Pulmonary artery endothelial cell (primary cell): ENCODE data around the gene CTRL. TPM values are rescaled to one million over a fixed set of nuclear protein-coding genes. Genes with fewer than 3 reads are reported as not detected.
"Not testable (repeated sequence)": the region's sequence is repeated elsewhere in the genome, so short reads cannot be mapped to it uniquely, and the experiment has no call there.

ENCODE experiments used
- DNase-seq: peaks from one replicate; pipeline ENCODE4 v3.0.0-alpha.2; 2011; ENCODE audit warnings: low read depth, low spot score
- total RNA-seq: library from RNA; depleted of rRNA; stranded (reverse); fragments of >200 nt; gene quantifications from 2 replicates; pipeline ENCODE4 v1.2.3, GENCODE V29; 2014

Gene CTRL
- 0.26 and 0.35 TPM in 2 replicates for total RNA-seq

GRCh38 chr16:67931712-67932461 is at the start of gene CTRL:
CTRL (minus strand) TSS chr16:67931862; CDS start chr16:67931852, 10 bp downstream.
- no peak for DNase-seq

DNA sequence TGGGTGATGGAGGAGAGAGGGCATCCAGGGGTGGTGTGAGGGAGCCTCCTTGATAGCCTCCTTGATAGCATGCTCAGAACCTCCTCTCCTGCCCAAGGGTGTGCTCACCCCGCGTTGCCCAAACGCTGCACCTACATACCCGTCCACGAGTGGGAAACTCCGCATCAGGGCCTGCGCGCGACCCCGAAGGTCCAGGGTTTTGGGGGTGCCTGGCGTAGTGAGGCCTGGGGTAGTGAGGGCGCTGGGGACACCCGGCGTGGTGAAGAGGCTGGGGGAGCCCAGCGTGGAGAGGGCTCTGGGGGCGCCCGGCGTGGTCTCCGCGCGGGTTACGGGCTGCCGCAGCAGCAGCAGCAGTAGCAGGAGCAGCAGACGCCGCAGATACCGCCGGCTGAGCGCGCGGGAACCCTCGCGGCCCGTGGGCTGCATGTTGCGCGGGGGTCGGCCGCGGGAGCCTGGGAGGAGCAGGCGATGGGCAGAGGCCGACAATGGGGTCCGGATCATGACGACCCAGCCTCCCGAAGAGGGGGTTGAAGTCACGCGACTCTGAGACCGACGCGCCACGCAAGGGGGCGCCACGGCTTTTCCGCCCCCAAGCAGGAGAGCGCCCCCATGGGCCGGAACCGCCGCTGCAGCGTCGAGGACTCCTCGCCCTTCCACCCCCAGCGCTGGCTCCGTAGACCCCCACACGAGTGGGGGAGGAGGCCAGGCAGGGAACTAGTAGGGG is 48.5 kb upstream of the CTRL start, which contains the start of gene DPEP3:
TSS of gene DPEP3 (minus strand) at position 545 of the 724 bp plus-strand sequence. CDS start at position 426, 119 bp downstream.
- no peak for DNase-seq

GRCh38 chr16:67977469-67978227 is 46.0 kb upstream of the CTRL start:
- no peak for DNase-seq

DNA sequence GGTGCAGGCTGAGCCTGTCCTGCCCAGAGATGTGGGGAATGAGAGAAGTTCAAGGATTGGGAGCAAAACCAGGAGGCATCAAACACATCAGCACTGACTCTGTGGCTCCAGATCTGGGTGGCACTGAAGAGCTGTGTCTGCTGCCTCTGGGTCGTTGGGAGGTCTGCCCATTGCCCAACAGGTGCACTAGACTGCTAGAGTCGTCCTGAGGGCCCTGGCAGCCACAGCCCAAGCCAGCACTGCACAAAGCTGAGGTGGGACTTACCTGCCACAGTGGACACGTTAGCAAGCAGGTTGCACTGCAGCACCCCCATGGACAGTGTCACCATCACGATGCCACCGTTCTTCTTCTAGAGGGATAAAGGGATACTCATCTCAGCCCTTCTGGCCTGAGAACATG is 45.3 kb upstream of the CTRL start:
- DNase-seq, result no peak

GRCh38 chr16:67976205-67976604 is 44.5 kb upstream of the CTRL start:
- DNase-seq, result no peak

- no peak for DNase-seq
Observed at GRCh38 chr16:67975321-67976105, 43.9 kb upstream of the CTRL start.

DNA sequence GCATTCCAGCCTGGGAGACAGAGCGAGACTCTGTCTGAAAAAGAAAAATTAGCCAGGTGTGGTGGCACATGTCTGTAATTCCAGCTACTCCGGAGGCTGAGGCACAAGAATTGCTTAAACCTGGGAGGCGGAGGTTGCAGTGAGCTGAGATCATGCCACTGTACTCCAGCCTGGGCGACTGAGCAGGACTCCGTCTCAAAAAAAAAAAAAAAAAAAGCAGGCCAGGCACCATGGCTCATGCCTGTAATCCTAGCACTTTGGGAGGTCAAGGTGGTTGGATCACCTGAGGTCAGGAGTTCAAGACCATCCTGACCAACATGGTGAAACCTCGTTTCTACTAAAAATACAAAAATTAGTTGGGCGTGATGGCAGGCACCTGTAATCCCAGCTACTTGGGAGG is 40.6 kb upstream of the CTRL start:
- DNase-seq, result not testable (repeated sequence)

DNA sequence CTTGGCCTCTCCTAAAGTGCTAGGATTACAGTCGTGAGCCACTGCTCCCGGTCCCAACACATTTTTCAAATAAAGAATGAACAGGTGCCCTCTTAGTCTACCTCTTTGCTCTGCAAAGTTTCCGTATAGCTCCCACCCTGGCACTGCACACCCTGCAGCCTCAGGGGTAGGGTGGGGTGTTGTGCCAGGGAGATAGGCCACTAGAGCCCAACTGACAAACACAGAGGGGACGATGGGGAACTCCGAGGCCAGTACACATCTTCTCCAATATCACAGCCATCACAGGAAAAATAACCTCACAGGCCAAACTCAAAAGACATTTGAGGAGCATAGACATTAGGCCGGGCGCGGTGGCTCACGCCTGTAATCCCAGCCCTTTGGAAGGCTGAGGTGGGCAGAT is 39.4 kb upstream of the CTRL start:
- DNase-seq, result no peak

- no peak for DNase-seq
Observed at GRCh38 chr16:67969254-67970039, 37.8 kb upstream of the CTRL start.

DNA sequence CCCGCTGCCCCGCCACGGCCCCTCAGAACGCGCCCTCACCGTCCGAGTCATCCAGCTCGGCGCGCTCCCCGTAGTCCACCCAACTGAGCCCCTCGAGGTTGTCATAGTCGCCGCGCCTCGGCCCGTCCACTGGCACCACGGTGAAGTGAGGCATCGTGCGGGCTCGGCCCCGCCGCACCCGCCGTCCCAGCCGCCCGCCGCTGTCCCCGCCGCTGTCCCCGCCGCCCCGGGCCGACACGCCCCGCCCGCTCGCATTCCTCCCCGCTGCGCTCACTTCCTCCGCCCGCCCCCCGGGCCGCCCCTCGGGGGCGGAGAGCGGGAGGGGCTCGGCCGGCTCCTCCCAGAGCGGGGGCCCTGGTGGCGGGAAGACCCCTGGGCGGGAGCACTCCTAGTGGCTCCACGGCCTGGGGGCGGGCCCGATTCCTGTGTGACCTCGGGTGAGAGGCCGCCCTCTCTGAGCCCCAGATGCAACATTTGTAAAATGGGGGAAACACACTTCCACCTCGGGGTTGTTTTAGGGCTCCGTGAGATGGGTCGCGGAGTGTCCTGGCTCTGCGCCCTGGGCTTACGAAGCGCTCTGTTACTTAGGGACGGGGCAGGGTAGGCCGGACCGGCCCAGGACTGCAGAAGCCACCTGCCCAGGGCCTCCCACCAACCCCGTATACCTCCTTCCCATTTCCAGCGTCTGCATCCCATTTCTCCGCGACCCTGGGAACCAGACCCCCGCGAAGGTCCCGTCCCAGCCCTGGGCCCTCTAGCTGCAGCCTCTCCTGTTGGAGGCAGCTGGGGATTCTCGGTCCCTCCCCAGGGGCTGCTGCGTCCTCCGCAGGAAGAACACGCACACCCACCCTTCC is 37.0 kb upstream of the CTRL start, which contains the start of gene SLC12A4:
TSS of gene SLC12A4 (minus strand) at position 238 of the 854 bp plus-strand sequence. CDS start at position 154, 84 bp downstream.
- no peak for DNase-seq

- no peak for DNase-seq
Observed at GRCh38 chr16:67967958-67968399, 36.3 kb upstream of the CTRL start.

- no peak for DNase-seq
Observed at GRCh38 chr16:67967183-67967957, 35.7 kb upstream of the CTRL start.

DNA sequence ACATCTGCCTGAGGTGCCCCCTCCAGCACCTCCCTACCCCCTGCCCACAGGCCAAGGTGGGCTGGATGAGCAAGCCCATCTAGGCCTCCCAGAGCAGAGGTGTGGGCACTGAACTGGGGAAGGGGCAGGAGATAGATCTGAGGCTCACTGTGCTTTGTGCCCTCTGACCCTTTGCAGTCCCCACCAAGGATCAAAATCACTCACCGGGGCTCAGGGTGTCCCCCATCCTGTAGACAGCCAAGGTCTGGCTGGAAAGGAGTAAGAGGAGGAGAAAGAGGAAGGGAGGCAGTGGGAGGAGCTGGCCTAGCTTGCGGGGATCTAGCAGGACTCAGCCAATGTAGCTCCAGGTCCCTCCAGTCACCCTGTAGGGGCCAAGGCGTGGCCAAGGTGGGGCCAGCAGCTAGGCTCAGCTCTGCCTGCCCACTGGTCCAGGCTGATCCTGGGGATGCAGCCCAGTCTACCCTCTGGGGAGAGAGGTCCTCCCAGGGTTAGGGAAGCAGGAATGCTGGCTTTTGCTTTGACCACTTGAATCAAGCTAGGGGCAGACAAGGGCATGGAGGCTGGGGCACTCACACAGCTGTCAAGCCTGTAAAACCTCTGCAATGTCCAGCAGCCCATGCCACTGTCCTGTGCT is 35.0 kb upstream of the CTRL start:
- no peak for DNase-seq

GRCh38 chr16:67965668-67966548 is 34.2 kb upstream of the CTRL start:
- no peak for DNase-seq

DNA sequence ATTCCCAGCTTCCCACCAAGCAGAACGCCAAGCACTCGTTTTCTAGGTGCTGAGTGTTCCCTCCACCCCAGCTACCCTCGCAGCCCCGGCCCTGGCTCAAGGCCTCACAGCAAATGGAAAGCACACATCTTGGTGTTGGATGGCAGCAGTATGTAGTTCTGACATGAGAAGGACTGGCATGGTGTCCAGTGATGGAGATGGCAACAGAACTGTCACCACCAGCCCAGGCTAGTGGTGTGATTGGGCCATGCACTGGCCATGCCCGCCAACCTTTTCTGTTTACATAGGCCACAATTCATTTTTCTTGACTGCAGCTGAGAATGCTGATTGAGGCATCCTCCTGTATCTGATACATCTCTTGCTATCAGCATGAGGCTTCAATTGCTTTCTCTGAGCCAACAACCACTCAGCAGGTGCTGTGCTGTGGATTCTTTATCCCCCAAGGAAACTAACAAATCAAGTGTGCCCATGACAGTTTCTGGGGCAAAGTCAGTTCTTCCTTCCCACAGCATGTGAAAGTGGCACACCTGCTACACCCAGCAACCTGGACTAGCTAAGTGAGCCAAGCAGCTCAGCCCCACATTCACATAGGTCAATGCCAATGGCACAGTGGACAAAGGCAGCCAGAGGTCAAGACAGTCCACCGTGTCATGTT is 32.9 kb upstream of the CTRL start:
- no peak for DNase-seq

DNA sequence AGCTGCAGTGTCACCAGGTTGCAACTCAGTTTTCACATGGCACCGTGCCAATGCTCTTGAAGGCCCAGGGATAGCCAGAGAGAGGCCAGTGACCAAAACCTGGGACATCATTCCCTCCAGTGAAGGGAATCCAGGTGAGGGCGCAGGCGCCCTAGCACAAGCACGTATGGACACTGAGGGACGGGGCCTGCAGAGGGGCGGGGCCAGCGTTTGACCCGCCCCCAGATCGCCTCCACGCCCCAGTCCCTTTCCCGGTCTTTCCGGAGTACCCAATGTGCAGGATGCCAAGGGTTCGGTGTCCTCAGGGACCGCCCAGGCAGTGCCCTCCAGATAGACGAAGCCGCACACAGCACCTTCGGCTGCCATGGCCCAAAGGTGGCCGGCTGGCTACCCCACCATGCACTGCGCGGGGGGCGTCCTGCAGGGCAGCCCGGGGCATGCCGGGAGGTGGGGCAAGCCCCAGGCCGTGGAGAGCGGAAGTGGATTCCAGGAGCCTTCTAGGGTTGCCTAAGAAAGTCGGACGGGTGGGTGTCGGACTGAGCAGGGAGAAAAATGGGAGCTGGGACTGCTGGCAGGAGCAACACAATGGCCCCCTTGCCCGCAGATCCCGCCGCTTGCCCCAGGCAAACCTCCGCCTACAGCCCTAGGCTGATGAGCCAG is 32.1 kb upstream of the CTRL start:
- DNase-seq, result no peak
